Measurements from ENCODE around the gene NRGN.

Gene NRGN

DNA sequence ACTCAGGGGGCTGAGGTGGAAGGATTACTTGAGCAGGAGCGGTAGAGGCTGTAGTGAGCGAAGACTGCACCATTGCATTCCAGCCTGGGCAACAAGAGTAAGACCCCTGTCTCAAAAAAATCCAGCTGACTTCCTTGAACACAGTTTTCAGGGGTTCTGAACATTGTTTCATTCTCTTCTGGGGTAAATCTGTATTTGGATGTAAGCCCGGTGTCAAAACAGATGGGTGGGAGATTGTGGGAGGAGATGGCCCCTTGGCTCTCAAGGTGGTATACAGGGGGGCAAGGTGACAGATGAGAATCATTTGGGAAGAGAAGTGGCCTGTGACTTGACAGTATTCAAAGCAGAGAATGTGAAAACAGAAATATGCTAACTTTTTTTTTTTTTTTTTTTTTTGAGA is 17.6 kb downstream of the NRGN start:
- peaks cover 0 to 67% (median 35%) of the 10 kb centered on the region in 4 donors for H3K4me1 ChIP-seq
- TF ChIP-seq, protein P1, sequence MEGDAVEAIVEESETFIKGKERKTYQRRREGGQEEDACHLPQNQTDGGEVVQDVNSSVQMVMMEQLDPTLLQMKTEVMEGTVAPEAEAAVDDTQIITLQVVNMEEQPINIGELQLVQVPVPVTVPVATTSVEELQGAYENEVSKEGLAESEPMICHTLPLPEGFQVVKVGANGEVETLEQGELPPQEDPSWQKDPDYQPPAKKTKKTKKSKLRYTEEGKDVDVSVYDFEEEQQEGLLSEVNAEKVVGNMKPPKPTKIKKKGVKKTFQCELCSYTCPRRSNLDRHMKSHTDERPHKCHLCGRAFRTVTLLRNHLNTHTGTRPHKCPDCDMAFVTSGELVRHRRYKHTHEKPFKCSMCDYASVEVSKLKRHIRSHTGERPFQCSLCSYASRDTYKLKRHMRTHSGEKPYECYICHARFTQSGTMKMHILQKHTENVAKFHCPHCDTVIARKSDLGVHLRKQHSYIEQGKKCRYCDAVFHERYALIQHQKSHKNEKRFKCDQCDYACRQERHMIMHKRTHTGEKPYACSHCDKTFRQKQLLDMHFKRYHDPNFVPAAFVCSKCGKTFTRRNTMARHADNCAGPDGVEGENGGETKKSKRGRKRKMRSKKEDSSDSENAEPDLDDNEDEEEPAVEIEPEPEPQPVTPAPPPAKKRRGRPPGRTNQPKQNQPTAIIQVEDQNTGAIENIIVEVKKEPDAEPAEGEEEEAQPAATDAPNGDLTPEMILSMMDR (IDR thresholded peaks at IDR 0.05), result no peak
- H3K27me3 ChIP-seq, result no peaks in the 10 kb centered on the region
- no peak for DNase-seq
- peak overlapping the region; percentile 55 to 98 for H3K27ac ChIP-seq
- H3K36me3 ChIP-seq, result peaks cover 23 to 36% (median 30%) of the 10 kb centered on the region in 3 donors
- no peaks in the 10 kb centered on the region for H3K9me3 ChIP-seq
- intact Hi-C loops (cut with DNase I; ENCODE audit: low total_unique reads), result loop anchor here (10.0 kb wide), 1 partner anchor 617 kb away; no protein-coding TSS in a partner anchor
- no peak overlapping the region for H3K4me3 ChIP-seq

DNA sequence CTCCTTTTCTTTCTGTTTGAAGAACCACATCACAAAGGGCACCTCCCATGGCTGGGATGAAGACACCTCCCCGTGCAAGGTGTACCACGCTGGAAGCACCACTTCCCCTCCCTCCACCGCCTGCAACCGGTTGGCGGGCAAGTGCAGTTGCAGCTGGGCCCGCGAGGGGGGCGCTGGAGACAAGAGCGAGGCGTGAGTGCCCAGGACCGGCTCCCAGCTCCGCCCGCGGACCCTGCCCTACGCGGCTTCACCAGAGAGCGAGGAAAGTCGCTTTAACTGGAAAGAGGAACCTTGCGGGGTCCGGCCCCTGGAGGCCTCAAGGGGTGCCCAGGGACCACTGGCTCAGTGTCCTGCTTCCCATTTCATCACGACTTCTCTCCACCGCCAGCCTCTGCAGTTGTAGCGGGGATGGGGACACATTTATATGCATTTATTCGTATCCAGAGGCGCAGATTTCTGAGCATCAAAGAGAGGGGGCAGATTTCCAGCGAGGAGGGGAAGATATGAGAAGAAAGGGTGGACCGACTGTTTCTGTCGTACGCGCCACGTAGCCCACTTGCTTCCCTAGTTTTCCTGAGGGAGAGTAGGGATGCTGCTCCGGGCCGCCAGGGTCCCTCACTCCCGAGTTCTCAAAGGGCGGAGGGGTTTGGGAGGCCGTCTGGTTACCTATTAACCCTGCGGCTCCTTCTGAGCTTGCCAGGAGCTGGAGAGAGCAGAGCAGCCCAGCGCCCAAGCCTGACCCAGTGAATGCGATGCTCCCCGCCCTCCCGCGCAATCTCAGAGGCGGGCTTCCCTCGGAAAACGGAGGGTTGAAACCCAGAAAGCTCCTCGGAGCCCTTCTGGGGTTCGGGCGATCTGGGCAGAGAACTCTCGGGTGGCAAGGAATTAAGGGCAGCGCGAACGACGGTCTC is 18.9 kb downstream of the NRGN start:
- H3K36me3 ChIP-seq, result peaks cover 10 to 23% (median 18%) of the 10 kb centered on the region in 3 donors
- peak; percentile 81 to 90 for DNase-seq
- H3K4me3 ChIP-seq, result peak overlapping the region; percentile 77 to 94

GRCh38 chr11:124759266-124760204 is 19.8 kb downstream of the NRGN start:
- Histone ChIP-seq H3K4me1 (peaks cover 0 to 63% (median 41%) of the 10 kb centered on the region in 4 donors), H3K27ac (peak overlapping the region; percentile 95 to 98), H3K9me3 (no peaks in the 10 kb centered on the region), H3K27me3 (no peaks in the 10 kb centered on the region), H3K4me3 (peak overlapping the region; percentile 77 to 94), H3K36me3 (peaks cover under 1 to 14% (median 10%) of the 10 kb centered on the region in 3 donors)
- intact Hi-C loops (cut with DNase I; ENCODE audit: low total_unique reads), result loop anchor here (5.0 to 10.0 kb wide), 3 partner anchors 38 to 865 kb away; partner anchors contain the start of gene CHEK1
- DNase-seq, result no peak
- TF ChIP-seq, protein P1 (IDR thresholded peaks at IDR 0.05), result no peak

More for the DNA sequence above, 18.9 kb downstream of the NRGN start:
- Histone ChIP-seq H3K27me3 (no peaks in the 10 kb centered on the region), H3K9me3 (no peaks in the 10 kb centered on the region), H3K4me1 (peaks cover 0 to 60% (median 38%) of the 10 kb centered on the region in 4 donors), H3K27ac (peak overlapping the region; percentile 95 to 98)
- intact Hi-C loops (cut with DNase I; ENCODE audit: low total_unique reads), result loop anchor here (10.0 kb wide), 1 partner anchor 616 kb away; no protein-coding TSS in a partner anchor
- TF ChIP-seq, protein P1 (IDR thresholded peaks at IDR 0.05), result peak; percentile 83 to 87

DNA sequence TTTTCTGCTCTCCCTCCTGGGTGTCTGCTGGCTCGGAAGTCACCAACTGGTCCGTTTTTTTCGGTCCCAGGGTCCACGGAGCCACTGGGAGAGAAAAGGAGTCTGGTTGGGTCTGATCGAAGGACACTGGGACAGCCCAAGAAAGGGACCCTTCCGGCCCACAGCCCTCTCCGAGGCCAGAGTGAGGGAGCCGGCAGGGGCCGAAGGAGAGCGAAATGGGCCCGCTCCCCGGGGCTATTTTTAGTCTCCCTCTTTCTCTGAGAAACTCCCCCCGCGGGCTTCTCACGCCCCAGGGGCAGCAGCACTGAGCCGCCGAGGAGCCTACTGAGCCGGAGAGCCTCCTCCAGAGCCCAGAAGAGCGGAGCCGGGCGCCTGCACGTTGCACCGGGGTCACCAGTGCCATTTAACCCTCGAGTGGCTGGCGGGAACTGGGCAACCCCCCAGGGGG is 20.5 kb downstream of the NRGN start:
- TF ChIP-seq, protein P1 (IDR thresholded peaks at IDR 0.05), result no peak
- peak overlapping the region; percentile 95 to 98 for H3K27ac ChIP-seq
- intact Hi-C loops (cut with DNase I; ENCODE audit: low total_unique reads), result loop anchor here (5.0 to 10.0 kb wide), 2 partner anchors 37 to 865 kb away; partner anchors contain the start of gene CHEK1
- H3K4me1 ChIP-seq, result peaks cover 0 to 58% (median 38%) of the 10 kb centered on the region in 4 donors
- peak overlapping the region; percentile 77 to 94 for H3K4me3 ChIP-seq
- peaks cover 0 to 10% (median 8%) of the 10 kb centered on the region in 3 donors for H3K36me3 ChIP-seq
- no peaks in the 10 kb centered on the region for H3K27me3 ChIP-seq
- H3K9me3 ChIP-seq, result no peaks in the 10 kb centered on the region
- peak in 1 of 2 donors; percentile 88 for DNase-seq

DNA sequence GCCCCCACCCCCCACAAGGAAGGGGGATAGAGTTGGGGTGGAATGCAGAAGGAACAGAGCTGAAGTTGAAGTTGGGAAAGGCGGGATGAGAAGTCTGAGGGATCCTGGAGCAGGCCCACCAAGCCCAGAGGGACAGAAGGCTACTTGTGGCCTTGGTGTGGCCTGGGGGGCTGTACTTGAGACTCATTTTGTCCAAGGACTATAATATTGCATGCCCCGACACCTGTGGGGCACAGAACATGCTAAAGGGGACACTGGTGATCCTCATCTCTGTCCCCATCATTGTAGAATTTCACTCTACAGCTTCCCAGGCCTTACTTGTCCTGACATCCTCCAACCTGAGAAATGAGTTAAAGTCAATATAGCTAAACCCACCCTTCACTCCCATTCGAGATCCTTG is 21.1 kb downstream of the NRGN start:
- no peak for DNase-seq
- peaks cover 0 to 54% (median 36%) of the 10 kb centered on the region in 4 donors for H3K4me1 ChIP-seq
- peak overlapping the region; percentile 95 to 98 for H3K27ac ChIP-seq
- TF ChIP-seq, protein P1 (IDR thresholded peaks at IDR 0.05), result no peak
- H3K27me3 ChIP-seq, result no peaks in the 10 kb centered on the region
- H3K4me3 ChIP-seq, result peak overlapping the region; percentile 77 to 94
- intact Hi-C loops (cut with DNase I; ENCODE audit: low total_unique reads), result loop anchor here (5.0 to 10.0 kb wide), 2 partner anchors 36 to 864 kb away; partner anchors contain the start of gene CHEK1
- H3K36me3 ChIP-seq, result peaks cover 0 to 10% (median 7%) of the 10 kb centered on the region in 3 donors
- no peaks in the 10 kb centered on the region for H3K9me3 ChIP-seq

Data from tibial artery (tissue), 4 donors.